Measurements from ENCODE around the gene ZNF337.

ZNF337 gene

GRCh38 chr20:25624500-25624939, 72.1 kb downstream of the ZNF337 start:
- DNase-seq = no peak
